Measurements from ENCODE around the gene ARHGEF9.

DNA sequence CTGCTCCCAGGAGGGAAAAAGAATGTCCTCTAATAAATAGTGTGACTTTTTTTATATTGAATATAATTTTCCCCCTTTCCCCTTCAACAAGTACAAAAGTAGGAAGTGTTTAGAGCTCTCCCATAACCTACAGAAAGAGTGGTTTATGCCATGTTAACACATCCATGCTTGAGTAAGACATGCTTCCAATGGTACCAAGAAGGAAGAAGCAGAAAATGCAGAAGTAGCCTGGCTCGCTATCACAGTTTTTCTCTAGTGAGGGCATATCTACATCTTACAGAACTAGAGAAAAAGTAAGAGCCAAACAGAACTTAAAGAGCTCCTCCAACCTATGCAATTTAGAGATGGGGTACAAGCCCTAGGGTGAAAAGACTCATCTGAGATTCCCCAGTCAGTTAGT, 82.5 kb downstream of the ARHGEF9 start:
- no peak for TF ChIP-seq CTCF (IDR thresholded peaks at IDR 0.05; ENCODE audit: borderline replicate concordance, extremely low read depth, low read length, poor library complexity, severe bottlenecking)
- no peak for TF ChIP-seq EZH2 (IDR thresholded peaks at IDR 0.05; ENCODE audit: borderline replicate concordance, low read depth, low read length, severe bottlenecking)
